ENCODE measurements around the gene TSPO2.

DNA sequence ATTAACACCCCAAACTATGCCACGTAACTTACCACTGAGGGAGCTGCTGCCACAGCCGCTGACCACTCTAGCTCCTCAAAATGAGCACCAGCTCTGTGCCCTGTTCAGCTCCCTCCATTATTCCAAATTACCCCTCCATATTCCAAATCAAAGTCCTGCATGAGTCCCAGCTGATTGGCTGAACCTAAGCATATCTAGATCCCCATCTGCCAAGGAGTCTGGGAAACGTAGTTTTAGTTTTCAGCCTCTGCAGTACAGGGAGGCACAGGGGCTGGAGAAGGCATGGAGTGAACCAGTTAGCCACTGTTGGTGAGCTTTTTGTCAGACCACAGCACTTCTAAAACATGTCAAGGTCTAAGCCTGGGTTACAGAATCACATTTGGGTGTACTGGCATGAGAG lies 19.2 kb upstream of the TSPO2 start:
- no peak for TF ChIP-seq TAF1 (IDR thresholded peaks at IDR 0.05; ENCODE audit: borderline replicate concordance, low read depth, low read length)
- TF ChIP-seq POLR2A (IDR thresholded peaks at IDR 0.05; ENCODE audit: low read depth, low read length): no peak
- no peak for TF ChIP-seq POLR2AphosphoS5 (IDR thresholded peaks at IDR 0.05; ENCODE audit: low read depth, low read length)
